WTC11 (cell line): ENCODE data around the gene PCGF2. TPM values are rescaled to one million over a fixed set of nuclear protein-coding genes. Genes with fewer than 3 reads are reported as not detected.

ENCODE experiments used
- ATAC-seq: fragments of 200-7000 bp; cut with Tn5 transposase; 2 replicates; pipeline ENCODE4 v1.10.0; 2021; ENCODE audit warnings: mild to moderate bottlenecking, moderate library complexity
- CTCF ChIA-PET: fragments of 300-600 bp; sonication (Branson Sonifier 250); formaldehyde crosslinking; loops from one replicate; lab custom pipeline; 2021; ENCODE audit warnings: antibody characterized with exemption; lab: Charles Lee
- POLR2A ChIA-PET: fragments of 350-600 bp; sonication (Branson Sonifier 250); formaldehyde crosslinking; loops from one replicate; lab custom pipeline; 2021; ENCODE audit warnings: antibody characterized with exemption; lab: Charles Lee
- DNase-seq: peaks from one replicate; pipeline ENCODE4 v3.0.0; 2021; ENCODE audit warnings: low spot score
- H3K27ac Mint-ChIP-seq: 2 replicates; pipeline ENCODE4 v1.8.0; 2021; ENCODE audit warnings: mixed read lengths
- H3K27me3 Mint-ChIP-seq: 2 replicates; pipeline ENCODE4 v1.8.0; 2021; ENCODE audit warnings: low read depth, mild to moderate bottlenecking, moderate library complexity, mixed read lengths
- H3K36me3 Mint-ChIP-seq: 2 replicates; pipeline ENCODE4 v1.8.0; 2021; ENCODE audit warnings: mixed read lengths
- H3K4me1 Mint-ChIP-seq: 2 replicates; pipeline ENCODE4 v1.8.0; 2022; ENCODE audit warnings: mixed read lengths
- H3K4me3 Mint-ChIP-seq: 2 replicates; pipeline ENCODE4 v1.8.0; 2021; ENCODE audit warnings: mild to moderate bottlenecking, moderate library complexity, mixed read lengths
- H3K9me3 Mint-ChIP-seq: 2 replicates; pipeline ENCODE4 v1.8.0; 2021; ENCODE audit warnings: mixed read lengths
- CBFB ChIP-seq: sonication (generic); formaldehyde crosslinking; IDR thresholded peaks from 2 replicates; pipeline ENCODE4 v1.8.1; 2022; ENCODE audit warnings: mild to moderate bottlenecking, low read depth, missing genetic modification reagents
- EMX1 ChIP-seq: fragments of 250-450 bp; sonication (Bioruptor Pico); IDR thresholded peaks from 2 replicates; pipeline ENCODE4 v1.8.0; 2021; ENCODE audit warnings: mild to moderate bottlenecking
- FOXK1 ChIP-seq: sonication (generic); formaldehyde crosslinking; IDR thresholded peaks from 2 replicates; pipeline ENCODE4 v1.8.0; 2022; ENCODE audit warnings: mild to moderate bottlenecking, moderate library complexity, missing genetic modification reagents
- GABPB1 ChIP-seq: sonication (generic); formaldehyde crosslinking; IDR thresholded peaks from 2 replicates; pipeline ENCODE4 v1.8.1; 2023; ENCODE audit warnings: mild to moderate bottlenecking, missing genetic modification reagents
- GTF2I ChIP-seq: fragments of 250-450 bp; sonication (Bioruptor Pico); conservative IDR thresholded peaks from 2 replicates; pipeline ENCODE4 v1.4.0; 2021; ENCODE audit warnings: mild to moderate bottlenecking
- JUN ChIP-seq: sonication (generic); formaldehyde crosslinking; IDR thresholded peaks from 2 replicates; pipeline ENCODE4 v1.8.0; 2023; ENCODE audit warnings: mild to moderate bottlenecking, missing genetic modification reagents
- MAX ChIP-seq: sonication (generic); formaldehyde crosslinking; IDR thresholded peaks from 2 replicates; pipeline ENCODE4 v1.8.0; 2022; ENCODE audit warnings: mild to moderate bottlenecking, missing genetic modification reagents
- NFE2L1 ChIP-seq: sonication (generic); formaldehyde crosslinking; IDR thresholded peaks from 2 replicates; pipeline ENCODE4 v1.8.1; 2023; ENCODE audit warnings: missing genetic modification reagents
- NFYB ChIP-seq: sonication (generic); formaldehyde crosslinking; conservative IDR thresholded peaks from 2 replicates; pipeline ENCODE4 v1.8.0; 2022; ENCODE audit warnings: low read depth, missing genetic modification reagents
- NR1H2 ChIP-seq: sonication (generic); formaldehyde crosslinking; IDR thresholded peaks from 2 replicates; pipeline ENCODE4 v1.9.0; 2021; ENCODE audit warnings: mild to moderate bottlenecking, moderate library complexity, missing genetic modification reagents
- SMAD3 ChIP-seq: sonication (generic); formaldehyde crosslinking; IDR thresholded peaks from 2 replicates; pipeline ENCODE4 v1.8.0; 2022; ENCODE audit warnings: missing genetic modification reagents, mild to moderate bottlenecking, borderline replicate concordance
- SP1 ChIP-seq: sonication (generic); formaldehyde crosslinking; conservative IDR thresholded peaks from 2 replicates; pipeline ENCODE4 v1.8.1; 2022; ENCODE audit warnings: missing genetic modification reagents
- TCF7 ChIP-seq: sonication (generic); formaldehyde crosslinking; IDR thresholded peaks from 2 replicates; pipeline ENCODE4 v1.8.0; 2022; ENCODE audit warnings: mild to moderate bottlenecking, low read depth, missing genetic modification reagents, moderate library complexity
- TP53 ChIP-seq: sonication (generic); formaldehyde crosslinking; IDR thresholded peaks from 2 replicates; pipeline ENCODE4 v1.8.1; 2023; ENCODE audit warnings: mild to moderate bottlenecking, missing genetic modification reagents
- USF1 ChIP-seq: sonication (generic); formaldehyde crosslinking; IDR thresholded peaks from 2 replicates; pipeline ENCODE4 v1.8.0; 2022; ENCODE audit warnings: mild to moderate bottlenecking, missing genetic modification reagents
- ZNF121 ChIP-seq: sonication (generic); formaldehyde crosslinking; IDR thresholded peaks from 2 replicates; pipeline ENCODE4 v1.8.0; 2023; ENCODE audit warnings: missing genetic modification reagents
- total RNA-seq: library from RNA; stranded (reverse); gene quantifications from 3 replicates; pipeline ENCODE4 v1.2.3, GENCODE V29; 2021
- TF ChIP-seq, protein P1 (sequence below): fragments of 200-600 bp; IDR thresholded peaks from 2 replicates; pipeline ENCODE4 v1.8.0; 2022; ENCODE audit warnings: antibody characterized with exemption
- TF ChIP-seq, protein P2 (sequence below): sonication (generic); formaldehyde crosslinking; IDR thresholded peaks from 2 replicates; pipeline ENCODE4 v1.8.1; 2022; ENCODE audit warnings: missing genetic modification reagents, borderline replicate concordance
- TF ChIP-seq, protein P3 (sequence below): sonication (generic); formaldehyde crosslinking; IDR thresholded peaks from 2 replicates; pipeline ENCODE4 v1.8.1; 2023; ENCODE audit warnings: mild to moderate bottlenecking, missing genetic modification reagents

Gene PCGF2
- total RNA-seq, 1 experiment from 2014 or later: 104 TPM

- Mint-ChIP-seq H3K27ac (no peak overlapping the region), H3K4me1 (no peaks in the 10 kb centered on the region), H3K27me3 (no peaks in the 10 kb centered on the region), H3K4me3 (no peak overlapping the region), H3K36me3 (peaks cover 59% of the 10 kb centered on the region), H3K9me3 (no peaks in the 10 kb centered on the region)
- CTCF ChIA-PET: interaction anchor here (0.5 to 1.5 kb wide), 16 partner anchors 9 to 718 kb away, joined by 3 to 7 read pairs (median 4); partner anchors contain the start of genes FBXO47, LASP1NB and PSMB3
- POLR2A ChIA-PET: interaction anchor here (0.5 to 0.9 kb wide), 2 partner anchors 9 to 27 kb away, joined by 3 read pairs; no protein-coding TSS in a partner anchor
- TF ChIP-seq SMAD3 (CRISPR knock-in tag): no peak
- TF ChIP-seq ZNF121 (CRISPR knock-in tag): 0 out of 2 replicates have a peak, but pooled peaks have one; percentile 3
- TF ChIP-seq, protein P1, sequence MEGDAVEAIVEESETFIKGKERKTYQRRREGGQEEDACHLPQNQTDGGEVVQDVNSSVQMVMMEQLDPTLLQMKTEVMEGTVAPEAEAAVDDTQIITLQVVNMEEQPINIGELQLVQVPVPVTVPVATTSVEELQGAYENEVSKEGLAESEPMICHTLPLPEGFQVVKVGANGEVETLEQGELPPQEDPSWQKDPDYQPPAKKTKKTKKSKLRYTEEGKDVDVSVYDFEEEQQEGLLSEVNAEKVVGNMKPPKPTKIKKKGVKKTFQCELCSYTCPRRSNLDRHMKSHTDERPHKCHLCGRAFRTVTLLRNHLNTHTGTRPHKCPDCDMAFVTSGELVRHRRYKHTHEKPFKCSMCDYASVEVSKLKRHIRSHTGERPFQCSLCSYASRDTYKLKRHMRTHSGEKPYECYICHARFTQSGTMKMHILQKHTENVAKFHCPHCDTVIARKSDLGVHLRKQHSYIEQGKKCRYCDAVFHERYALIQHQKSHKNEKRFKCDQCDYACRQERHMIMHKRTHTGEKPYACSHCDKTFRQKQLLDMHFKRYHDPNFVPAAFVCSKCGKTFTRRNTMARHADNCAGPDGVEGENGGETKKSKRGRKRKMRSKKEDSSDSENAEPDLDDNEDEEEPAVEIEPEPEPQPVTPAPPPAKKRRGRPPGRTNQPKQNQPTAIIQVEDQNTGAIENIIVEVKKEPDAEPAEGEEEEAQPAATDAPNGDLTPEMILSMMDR: peak; percentile 44
- TF ChIP-seq EMX1 (CRISPR knock-in tag): no peak
- DNase-seq: peak; percentile 73
- peak; percentile 93 for ATAC-seq
These were observed 13.5 kb upstream of the PCGF2 start for GRCh38 chr17:38761612-38762011.

GRCh38 chr17:38753071-38753506 lies 5.0 kb upstream of the PCGF2 start:
- peak overlapping the region; percentile 97 for H3K4me3 Mint-ChIP-seq
- peaks cover 16% of the 10 kb centered on the region for H3K4me1 Mint-ChIP-seq
- no peak for DNase-seq
- no peak for TF ChIP-seq NR1H2 (CRISPR knock-in tag)
- no peak for TF ChIP-seq TP53
- TF ChIP-seq, all 79 proteins: peak for 0
- CTCF ChIA-PET: interaction anchor here (0.5 to 1.6 kb wide), 2 partner anchors 22 to 1887 kb away, joined by 3 read pairs; no protein-coding TSS in a partner anchor
- Mint-ChIP-seq H3K36me3 (peaks cover 23% of the 10 kb centered on the region), H3K27me3 (peaks cover 2% of the 10 kb centered on the region), H3K9me3 (no peaks in the 10 kb centered on the region), H3K27ac (peak overlapping the region; percentile 96)
- POLR2A ChIA-PET: interaction anchor here (0.6 to 1.0 kb wide), 2 partner anchors 94 to 158 kb away, joined by 3 read pairs; no protein-coding TSS in a partner anchor
- no peak for ATAC-seq

DNA sequence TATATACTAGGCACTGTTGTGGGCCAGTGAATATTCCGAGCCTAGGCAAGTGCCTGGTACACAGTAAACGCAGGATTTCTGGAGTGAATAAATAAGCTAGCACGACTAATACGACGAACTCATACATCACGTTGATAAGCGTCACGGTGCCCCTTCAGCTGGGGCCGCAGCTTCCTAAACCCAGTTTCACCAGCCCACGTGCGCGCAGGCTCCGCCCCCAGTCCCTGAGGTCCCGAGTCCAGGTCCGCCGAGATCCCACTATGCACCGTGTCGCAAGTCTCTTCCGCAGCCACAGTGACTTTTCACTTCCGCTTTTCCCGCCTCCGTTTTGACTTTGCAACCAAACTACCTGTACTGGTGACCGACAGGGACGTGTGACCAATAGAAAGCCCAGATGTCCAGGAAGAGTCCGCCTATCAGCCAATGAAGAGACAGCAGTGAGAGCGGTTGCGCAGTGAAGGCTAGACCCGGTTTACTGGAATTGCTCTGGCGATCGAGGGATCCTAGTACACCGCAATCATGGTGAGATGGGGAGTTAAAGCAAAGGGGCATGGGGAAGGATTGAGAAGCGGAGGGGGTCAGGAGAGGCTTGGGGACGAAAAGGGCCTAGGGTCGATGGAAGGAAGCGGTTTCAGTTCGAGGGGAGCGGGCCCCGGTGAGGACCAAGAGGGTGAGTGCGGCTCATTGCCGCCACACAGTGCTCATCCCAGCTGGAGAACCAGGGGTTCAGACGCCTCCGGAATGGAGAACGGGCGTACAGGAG lies 4.4 kb upstream of the PCGF2 start, which contains the start of gene PSMB3:
TSS of gene PSMB3 (plus strand) at position 434 of the 763 bp plus-strand sequence. CDS start at position 520, 86 bp downstream.
- H3K27me3 Mint-ChIP-seq: peaks cover 2% of the 10 kb centered on the region
- no peaks in the 10 kb centered on the region for H3K9me3 Mint-ChIP-seq
- peak; percentile 93 for DNase-seq
- peak within 1 kb of the TSS; percentile 96 for H3K27ac Mint-ChIP-seq
- ATAC-seq: peak; percentile 76
- H3K36me3 Mint-ChIP-seq: peaks cover 23% of the 10 kb centered on the region
- POLR2A ChIA-PET: interaction anchor here (0.5 to 1.0 kb wide), 5 partner anchors 94 to 344 kb away, joined by 3 read pairs; partner anchors contain the start of gene RPL23
- CTCF ChIA-PET: interaction anchor here (0.5 to 4.4 kb wide), 8 partner anchors 10 to 1887 kb away, joined by 3 to 45 read pairs (median 4); no protein-coding TSS in a partner anchor
- peak within 1 kb of the TSS; percentile 97 for H3K4me3 Mint-ChIP-seq
- H3K4me1 Mint-ChIP-seq: peaks cover 16% of the 10 kb centered on the region
- TF ChIP-seq, protein P2, sequence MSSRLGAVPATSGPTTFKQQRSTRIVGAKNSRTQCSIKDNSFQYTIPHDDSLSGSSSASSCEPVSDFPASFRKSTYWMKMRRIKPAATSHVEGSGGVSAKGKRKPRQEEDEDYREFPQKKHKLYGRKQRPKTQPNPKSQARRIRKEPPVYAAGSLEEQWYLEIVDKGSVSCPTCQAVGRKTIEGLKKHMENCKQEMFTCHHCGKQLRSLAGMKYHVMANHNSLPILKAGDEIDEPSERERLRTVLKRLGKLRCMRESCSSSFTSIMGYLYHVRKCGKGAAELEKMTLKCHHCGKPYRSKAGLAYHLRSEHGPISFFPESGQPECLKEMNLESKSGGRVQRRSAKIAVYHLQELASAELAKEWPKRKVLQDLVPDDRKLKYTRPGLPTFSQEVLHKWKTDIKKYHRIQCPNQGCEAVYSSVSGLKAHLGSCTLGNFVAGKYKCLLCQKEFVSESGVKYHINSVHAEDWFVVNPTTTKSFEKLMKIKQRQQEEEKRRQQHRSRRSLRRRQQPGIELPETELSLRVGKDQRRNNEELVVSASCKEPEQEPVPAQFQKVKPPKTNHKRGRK (CRISPR knock-in tag): no peak
- peak; percentile 81 for TF ChIP-seq NFE2L1
- TF ChIP-seq NFYB (CRISPR knock-in tag): peak; percentile 98
- TF ChIP-seq FOXK1 (CRISPR knock-in tag): peak; percentile 92
- 0 out of 2 replicates have a peak, but pooled peaks have one; percentile 11 for TF ChIP-seq JUN
- TF ChIP-seq CBFB (CRISPR knock-in tag): no peak
- 0 out of 2 replicates have a peak, but pooled peaks have one; percentile 25 for TF ChIP-seq ZNF121 (CRISPR knock-in tag)
- TF ChIP-seq EMX1 (CRISPR knock-in tag): no peak
- peak; percentile 97 for TF ChIP-seq MAX (CRISPR knock-in tag)
- TF ChIP-seq USF1: peak; percentile 88
- TF ChIP-seq TP53: no peak
- TF ChIP-seq, protein P3, sequence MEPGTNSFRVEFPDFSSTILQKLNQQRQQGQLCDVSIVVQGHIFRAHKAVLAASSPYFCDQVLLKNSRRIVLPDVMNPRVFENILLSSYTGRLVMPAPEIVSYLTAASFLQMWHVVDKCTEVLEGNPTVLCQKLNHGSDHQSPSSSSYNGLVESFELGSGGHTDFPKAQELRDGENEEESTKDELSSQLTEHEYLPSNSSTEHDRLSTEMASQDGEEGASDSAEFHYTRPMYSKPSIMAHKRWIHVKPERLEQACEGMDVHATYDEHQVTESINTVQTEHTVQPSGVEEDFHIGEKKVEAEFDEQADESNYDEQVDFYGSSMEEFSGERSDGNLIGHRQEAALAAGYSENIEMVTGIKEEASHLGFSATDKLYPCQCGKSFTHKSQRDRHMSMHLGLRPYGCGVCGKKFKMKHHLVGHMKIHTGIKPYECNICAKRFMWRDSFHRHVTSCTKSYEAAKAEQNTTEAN: 0 out of 2 replicates have a peak, but pooled peaks have one; percentile 32
- TF ChIP-seq GABPB1 (CRISPR knock-in tag): peak; percentile 91
- peak; percentile 93 for TF ChIP-seq SP1 (CRISPR knock-in tag)
- TF ChIP-seq TCF7 (CRISPR knock-in tag): peak; percentile 60; the same call in 1 of the 2 replicates
- TF ChIP-seq GTF2I (CRISPR knock-in tag): peak; percentile 79; the same call in 1 of the 2 replicates
